ENCODE data around the gene CDC45. TPM values are rescaled to one million over a fixed set of nuclear protein-coding genes. Genes with fewer than 3 reads are reported as not detected.

CDC45 gene
- polyA plus RNA-seq, 1 donor (not counting 4 experiments of a cell fraction or from before 2014, with no cell fraction given) = 22.7 TPM

DNA sequence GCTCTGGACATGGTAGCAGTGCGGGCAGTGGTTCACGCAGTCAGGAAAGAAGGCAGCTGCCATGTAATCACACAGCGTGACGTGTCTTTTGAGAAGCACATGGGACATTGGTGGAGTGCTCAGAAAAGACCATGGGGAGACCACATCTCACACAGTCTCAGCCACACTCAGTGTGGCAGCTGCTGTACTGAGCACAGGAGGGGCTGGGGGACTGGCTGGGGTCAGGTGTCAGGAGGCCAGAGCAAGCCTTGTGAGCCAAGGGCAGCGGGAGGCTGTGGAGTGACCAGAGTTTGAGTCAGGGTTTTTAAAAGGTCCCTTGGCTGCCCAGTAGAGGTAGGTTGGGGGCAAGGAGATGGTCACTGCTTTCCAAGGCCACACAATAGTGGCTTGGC lies 26.0 kb downstream of the CDC45 start:
- DNase-seq (ENCODE audit: low read depth, low spot score) (no peak), FAIRE-seq (no peak)
- Histone ChIP-seq H2AFZ (ENCODE audit: control insufficient read depth, low read length) (no peak overlapping the region), H3K9me1 (ENCODE audit: control insufficient read depth, extremely low read depth, insufficient read depth, low read length) (no peaks in the 10 kb centered on the region), H3K9ac (ENCODE audit: control insufficient read depth, extremely low read depth, insufficient read depth, low read length) (no peak overlapping the region), H3K27ac (ENCODE audit: control insufficient read depth, insufficient read depth, low read length) (no peak overlapping the region), H3K4me1 (ENCODE audit: control insufficient read depth, extremely low read depth, insufficient read depth, low read length) (no peaks in the 10 kb centered on the region), H3K36me3 (ENCODE audit: control insufficient read depth in 2 of 2, extremely low read depth in 1 of 2, insufficient read depth in 2 of 2, low read length in 2 of 2) (peaks cover 0 to 3% of the 10 kb centered on the region in 2 experiments), H4K20me1 (ENCODE audit: control insufficient read depth, extremely low read depth, insufficient read depth, low read length) (no peaks in the 10 kb centered on the region), H3K4me3 (ENCODE audit: control insufficient read depth in 2 of 3, extremely low read depth in 1 of 3, insufficient read depth in 2 of 3, low read depth in 1 of 3, low read length in 3 of 3) (no peak overlapping the region), H3K27me3 (ENCODE audit: control insufficient read depth, extremely low read depth, insufficient read depth, low read length) (no peaks in the 10 kb centered on the region), H3K9me3 (ENCODE audit: control insufficient read depth, low read depth, low read length) (no peaks in the 10 kb centered on the region), H3K79me2 (ENCODE audit: control insufficient read depth, insufficient read depth, low read length) (no peaks in the 10 kb centered on the region), H3K4me2 (ENCODE audit: control insufficient read depth, extremely low read depth, insufficient read depth, low read depth, low read length) (no peak overlapping the region)
- no peak for TF ChIP-seq EZH2 (IDR thresholded peaks at IDR 0.05; ENCODE audit: low read length)
- TF ChIP-seq, protein P1, sequence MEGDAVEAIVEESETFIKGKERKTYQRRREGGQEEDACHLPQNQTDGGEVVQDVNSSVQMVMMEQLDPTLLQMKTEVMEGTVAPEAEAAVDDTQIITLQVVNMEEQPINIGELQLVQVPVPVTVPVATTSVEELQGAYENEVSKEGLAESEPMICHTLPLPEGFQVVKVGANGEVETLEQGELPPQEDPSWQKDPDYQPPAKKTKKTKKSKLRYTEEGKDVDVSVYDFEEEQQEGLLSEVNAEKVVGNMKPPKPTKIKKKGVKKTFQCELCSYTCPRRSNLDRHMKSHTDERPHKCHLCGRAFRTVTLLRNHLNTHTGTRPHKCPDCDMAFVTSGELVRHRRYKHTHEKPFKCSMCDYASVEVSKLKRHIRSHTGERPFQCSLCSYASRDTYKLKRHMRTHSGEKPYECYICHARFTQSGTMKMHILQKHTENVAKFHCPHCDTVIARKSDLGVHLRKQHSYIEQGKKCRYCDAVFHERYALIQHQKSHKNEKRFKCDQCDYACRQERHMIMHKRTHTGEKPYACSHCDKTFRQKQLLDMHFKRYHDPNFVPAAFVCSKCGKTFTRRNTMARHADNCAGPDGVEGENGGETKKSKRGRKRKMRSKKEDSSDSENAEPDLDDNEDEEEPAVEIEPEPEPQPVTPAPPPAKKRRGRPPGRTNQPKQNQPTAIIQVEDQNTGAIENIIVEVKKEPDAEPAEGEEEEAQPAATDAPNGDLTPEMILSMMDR (optimal IDR thresholded peaks at IDR 0.05 in 1 of 3, IDR thresholded peaks at IDR 0.05 in 1 of 3, conservative IDR thresholded peaks at IDR 0.05 in 1 of 3; ENCODE audit: extremely low read depth in 1 of 3, insufficient read depth in 2 of 3, low read length in 3 of 3) = no peak
- dilution Hi-C loops (cut with MboI; ENCODE audit: extremely low pct_ligation_motif_present, low sequenced_read_pairs) = no loop called here

DNA sequence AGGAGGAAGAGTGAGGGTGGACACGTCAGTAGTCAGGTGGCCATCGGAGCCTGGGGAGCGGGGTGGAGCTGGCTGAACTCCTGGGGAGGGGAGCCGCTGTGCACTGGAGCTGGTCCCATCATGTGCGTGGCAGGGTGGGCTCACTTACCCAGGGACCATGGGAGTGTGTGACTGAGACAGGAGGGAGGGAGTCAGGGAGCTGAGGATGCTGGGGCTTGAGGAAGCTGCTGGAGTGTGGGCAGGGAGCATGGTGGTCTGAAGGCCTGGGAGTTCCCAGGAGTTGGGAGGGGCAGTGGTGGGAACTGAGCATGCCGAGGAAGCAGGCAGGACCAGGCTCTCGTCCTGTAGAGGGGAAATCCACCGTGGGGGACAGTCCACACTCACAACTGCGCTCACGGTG lies 26.5 kb downstream of the CDC45 start:
- Histone ChIP-seq H2AFZ (ENCODE audit: control insufficient read depth, low read length) (no peak overlapping the region), H3K79me2 (ENCODE audit: control insufficient read depth, insufficient read depth, low read length) (no peaks in the 10 kb centered on the region), H3K27me3 (ENCODE audit: control insufficient read depth, extremely low read depth, insufficient read depth, low read length) (no peaks in the 10 kb centered on the region), H3K9ac (ENCODE audit: control insufficient read depth, extremely low read depth, insufficient read depth, low read length) (no peak overlapping the region), H3K4me3 (ENCODE audit: control insufficient read depth in 2 of 3, extremely low read depth in 1 of 3, insufficient read depth in 2 of 3, low read depth in 1 of 3, low read length in 3 of 3) (no peak overlapping the region), H3K27ac (ENCODE audit: control insufficient read depth, insufficient read depth, low read length) (no peak overlapping the region), H4K20me1 (ENCODE audit: control insufficient read depth, extremely low read depth, insufficient read depth, low read length) (no peaks in the 10 kb centered on the region), H3K36me3 (ENCODE audit: control insufficient read depth in 2 of 2, extremely low read depth in 1 of 2, insufficient read depth in 2 of 2, low read length in 2 of 2) (peaks cover 0 to 3% of the 10 kb centered on the region in 2 experiments), H3K9me3 (ENCODE audit: control insufficient read depth, low read depth, low read length) (no peaks in the 10 kb centered on the region), H3K4me1 (ENCODE audit: control insufficient read depth, extremely low read depth, insufficient read depth, low read length) (peaks cover 3% of the 10 kb centered on the region), H3K9me1 (ENCODE audit: control insufficient read depth, extremely low read depth, insufficient read depth, low read length) (no peaks in the 10 kb centered on the region), H3K4me2 (ENCODE audit: control insufficient read depth, extremely low read depth, insufficient read depth, low read depth, low read length) (no peak overlapping the region)
- dilution Hi-C loops (cut with MboI; ENCODE audit: extremely low pct_ligation_motif_present, low sequenced_read_pairs) = no loop called here
- DNase-seq (ENCODE audit: low read depth, low spot score) (no peak), FAIRE-seq (no peak)
- TF ChIP-seq, protein P1 (optimal IDR thresholded peaks at IDR 0.05 in 1 of 3, IDR thresholded peaks at IDR 0.05 in 1 of 3, conservative IDR thresholded peaks at IDR 0.05 in 1 of 3; ENCODE audit: extremely low read depth in 1 of 3, insufficient read depth in 2 of 3, low read length in 3 of 3) = no peak
- no peak for TF ChIP-seq EZH2 (IDR thresholded peaks at IDR 0.05; ENCODE audit: low read length)
